A673 (cell line): ENCODE results near the gene BIRC7. TPM values are rescaled to one million over a fixed set of nuclear protein-coding genes. Genes with fewer than 3 reads are reported as not detected.

Source experiments
- BruUV-seq: library from RNA; stranded (reverse); fragments of 400-500 nt; replicated peaks from 2 replicates; lab custom pipeline; 2021; lab: Mats Ljungman, UMichigan
- CTCF ChIA-PET: fragments of 300-600 bp; sonication (Branson Sonifier 250); formaldehyde crosslinking; loops from one replicate; lab custom pipeline; 2022; ENCODE audit warnings: antibody characterized with exemption; lab: Charles Lee
- POLR2A ChIA-PET: fragments of 300-600 bp; sonication (Branson Sonifier 250); formaldehyde crosslinking; loops from one replicate; lab custom pipeline; 2022; ENCODE audit warnings: antibody characterized with exemption; ENCODE audit not compliant: low non-redundant PET; lab: Charles Lee
- DNase-seq: peaks from one replicate; pipeline ENCODE4 v3.0.0-alpha.2; 2015; ENCODE audit warnings: low spot score
- H3K27ac ChIP-seq: fragments of 200-600 bp; sonication (generic); 2 replicates; pipeline ENCODE4 v1.5.1; 2016; ENCODE audit warnings: mixed run types, low read depth, mild to moderate bottlenecking, mixed read lengths, antibody characterized with exemption, low read length; ENCODE audit not compliant: poor library complexity, severe bottlenecking
- H3K27me3 ChIP-seq: fragments of 200-600 bp; sonication (generic); replicated peaks from 2 replicates; pipeline ENCODE4 v1.6.1; 2017; ENCODE audit warnings: mixed run types, low read depth, mild to moderate bottlenecking, mixed read lengths, antibody characterized with exemption, low read length; ENCODE audit not compliant: insufficient read depth, poor library complexity
- H3K36me3 ChIP-seq: fragments of 200-600 bp; sonication (generic); 2 replicates; pipeline ENCODE4 v1.6.1; 2016; ENCODE audit warnings: mixed run types, mild to moderate bottlenecking, mixed read lengths, antibody characterized with exemption, low read length; ENCODE audit not compliant: insufficient read depth, poor library complexity, severe bottlenecking
- H3K4me1 ChIP-seq: fragments of 200-600 bp; sonication (generic); 2 replicates; pipeline ENCODE4 v1.6.1; 2017; ENCODE audit warnings: mixed run types, mild to moderate bottlenecking, mixed read lengths, antibody characterized with exemption, low read length; ENCODE audit not compliant: insufficient read depth, poor library complexity, severe bottlenecking
- H3K4me3 ChIP-seq: fragments of 200-600 bp; sonication (generic); 2 replicates; pipeline ENCODE4 v1.5.1; 2016; ENCODE audit warnings: low read depth, mixed run types, mild to moderate bottlenecking, mixed read lengths, low read length; ENCODE audit not compliant: poor library complexity, severe bottlenecking
- H3K9me3 ChIP-seq: fragments of 200-600 bp; sonication (generic); 2 replicates; pipeline ENCODE4 v1.6.1; 2016; ENCODE audit warnings: mixed run types, low read depth, mild to moderate bottlenecking, mixed read lengths, antibody characterized with exemption, low read length; ENCODE audit not compliant: poor library complexity, severe bottlenecking
- CTCF ChIP-seq: fragments of 300-800, 200-600 bp; sonication (generic); conservative IDR thresholded peaks from 2 replicates; pipeline ENCODE4 v1.5.1; 2017; ENCODE audit warnings: low read depth, mild to moderate bottlenecking, antibody characterized with exemption, low read length, moderate library complexity, mixed read lengths
- EZH2 ChIP-seq: fragments of 200-600 bp; sonication (generic); IDR thresholded peaks from 2 replicates; pipeline ENCODE4 v1.6.1; 2017; ENCODE audit warnings: borderline replicate concordance, low read depth, mild to moderate bottlenecking, mixed read lengths, antibody characterized with exemption, low read length; ENCODE audit not compliant: poor library complexity, severe bottlenecking
- intact Hi-C: fragments of 100-400 bp; cut with micrococcal nuclease; formaldehyde crosslinking; loops from one replicate; pipeline ENCODE4 v1.10.0; 2022; ENCODE audit not compliant: unreplicated experiment
- total RNA-seq: library from RNA; stranded (reverse); gene quantifications from 2 replicates; pipeline ENCODE4 v1.2.3, GENCODE V29; 2021

BIRC7 gene
- total RNA-seq, 1 experiment from 2014 or later = not detected

- peak; percentile 46 for DNase-seq
- no TSS peak for BruUV-seq
These were observed 12.4 kb upstream of the BIRC7 start for GRCh38 chr20:63223121-63223825.

GRCh38 chr20:63223826-63224207, 11.9 kb upstream of the BIRC7 start:
- BruUV-seq = no TSS peak
- H3K27me3 ChIP-seq = peaks cover 14% of the 10 kb centered on the region
- intact Hi-C loops = no loop called here
- no peak overlapping the region for H3K4me3 ChIP-seq
- TF ChIP-seq CTCF (no peak), EZH2 (no peak)
- no peak for DNase-seq
- H3K9me3 ChIP-seq = no peaks in the 10 kb centered on the region
- CTCF ChIA-PET = interaction anchor here (0.6 to 2.6 kb wide), 6 partner anchors 10 to 359 kb away, joined by 3 to 25 read pairs (median 4); no protein-coding TSS in a partner anchor
- H3K27ac ChIP-seq = no peak overlapping the region
- POLR2A ChIA-PET = no interaction called here
- no peaks in the 10 kb centered on the region for H3K36me3 ChIP-seq
- no peaks in the 10 kb centered on the region for H3K4me1 ChIP-seq

More at GRCh38 chr20:63223121-63223825, 12.4 kb upstream of the BIRC7 start:
- ChIA-PET POLR2A (interaction anchor here (0.6 kb wide), 1 partner anchor 322 kb away, joined by 5 read pairs; no protein-coding TSS in a partner anchor), CTCF (interaction anchor here (0.5 to 2.6 kb wide), 11 partner anchors 10 to 1032 kb away, joined by 3 to 25 read pairs (median 4); partner anchors contain the start of gene PCMTD2)
- no peak overlapping the region for H3K4me3 ChIP-seq
- H3K27ac ChIP-seq = no peak overlapping the region
- no peaks in the 10 kb centered on the region for H3K36me3 ChIP-seq
- H3K4me1 ChIP-seq = no peaks in the 10 kb centered on the region
- intact Hi-C loops = no loop called here
- TF ChIP-seq CTCF (peak; percentile 81), EZH2 (no peak)
- H3K9me3 ChIP-seq = no peaks in the 10 kb centered on the region
- peaks cover 14% of the 10 kb centered on the region for H3K27me3 ChIP-seq

- intact Hi-C loops = no loop called here
- Histone ChIP-seq H3K4me1 (no peaks in the 10 kb centered on the region), H3K4me3 (no peak overlapping the region), H3K27ac (no peak overlapping the region), H3K36me3 (no peaks in the 10 kb centered on the region), H3K9me3 (no peaks in the 10 kb centered on the region), H3K27me3 (peaks cover 14% of the 10 kb centered on the region)
- TF ChIP-seq EZH2 = no peak
- TF ChIP-seq CTCF = no peak
- ChIA-PET POLR2A (no interaction called here), CTCF (interaction anchor here (1.3 to 2.6 kb wide), 2 partner anchors 9 to 157 kb away, joined by 3 to 25 read pairs; no protein-coding TSS in a partner anchor)
- no peak for DNase-seq
- BruUV-seq = no TSS peak
These were observed 11.2 kb upstream of the BIRC7 start for GRCh38 chr20:63224412-63225081.
